ENCODE measurements around the gene FBXO36.

Gene FBXO36

GRCh38 chr2:229974266-229974665, 52.0 kb downstream of the FBXO36 start:
- no peak for DNase-seq

- DNase-seq: no peak
Observed at GRCh38 chr2:229980431-229981184, 58.3 kb downstream of the FBXO36 start.

- no peak for DNase-seq
Observed at GRCh38 chr2:229993236-229993635, 70.9 kb downstream of the FBXO36 start.

GRCh38 chr2:229996320-229996719, 74.0 kb downstream of the FBXO36 start:
- no peak for DNase-seq

GRCh38 chr2:229997565-229997964, 75.3 kb downstream of the FBXO36 start:
- DNase-seq: no peak

GRCh38 chr2:230000118-230000841, 78.0 kb downstream of the FBXO36 start:
- DNase-seq: no peak

- peak; percentile 82 to 84 for DNase-seq
Observed at GRCh38 chr2:230007931-230008707, 85.8 kb downstream of the FBXO36 start.

- DNase-seq: no peak
Observed at GRCh38 chr2:230008708-230009066, 86.4 kb downstream of the FBXO36 start.

GRCh38 chr2:230010501-230010900, 88.2 kb downstream of the FBXO36 start:
- no peak for DNase-seq

GRCh38 chr2:230011617-230012016, 89.3 kb downstream of the FBXO36 start:
- DNase-seq: no peak

- DNase-seq: no peak
Observed at GRCh38 chr2:230012267-230012884, 90.1 kb downstream of the FBXO36 start.

- DNase-seq: no peak
Observed at GRCh38 chr2:230016844-230017243, 94.5 kb downstream of the FBXO36 start.

- no peak for DNase-seq
Observed at GRCh38 chr2:230018153-230018552, 95.8 kb downstream of the FBXO36 start.

GRCh38 chr2:230019742-230020141, 97.4 kb downstream of the FBXO36 start:
- DNase-seq: no peak

- no peak for DNase-seq
Observed at GRCh38 chr2:230023313-230023712, 101.0 kb downstream of the FBXO36 start.

GRCh38 chr2:230042195-230042594, 119.9 kb downstream of the FBXO36 start:
- no peak for DNase-seq

GRCh38 chr2:230043025-230043424, 120.7 kb downstream of the FBXO36 start:
- DNase-seq: no peak

- DNase-seq: no peak
Observed at GRCh38 chr2:230043461-230043860, 121.2 kb downstream of the FBXO36 start.

GRCh38 chr2:230046491-230046890, 124.2 kb downstream of the FBXO36 start:
- no peak for DNase-seq

- no peak for DNase-seq
Observed at GRCh38 chr2:230048010-230048671, 125.8 kb downstream of the FBXO36 start.

GRCh38 chr2:230050136-230050535, 127.8 kb downstream of the FBXO36 start:
- DNase-seq: no peak

- DNase-seq: no peak
Observed at GRCh38 chr2:230052299-230052698, 130.0 kb downstream of the FBXO36 start.

Measured in activated CD4-positive, alpha-beta T cell treated with anti-CD3 and anti-CD28 coated beads, Interleukin-2, amount 50 U/mL, for 4 hours (primary cell).